Measurements from ENCODE around the gene ANKRD35. TPM values are rescaled to one million over a fixed set of nuclear protein-coding genes. Genes with fewer than 3 reads are reported as not detected.

The ANKRD35 gene
- total RNA-seq, 1 experiment from 2014 or later: 0.34 TPM

DNA sequence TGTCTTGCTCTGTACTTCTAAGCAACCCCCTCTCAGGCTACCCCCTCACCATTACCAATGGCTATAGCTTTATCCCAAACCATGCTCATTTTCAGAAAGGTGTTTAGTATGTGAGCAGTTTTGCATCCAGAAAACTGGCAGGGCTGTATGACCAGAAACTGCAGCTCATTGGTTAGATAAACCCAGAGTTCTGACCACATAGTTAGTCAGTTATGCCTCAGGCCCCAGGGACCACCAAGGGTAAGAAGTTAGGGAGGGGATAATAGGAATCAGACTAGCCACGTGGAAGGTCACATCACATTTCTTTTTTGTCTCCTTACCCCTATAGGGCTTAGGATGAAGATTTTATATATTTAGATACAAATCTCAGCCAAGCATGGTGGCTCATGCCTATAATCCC is 23.0 kb upstream of the ANKRD35 start:
- no peak overlapping the region for H3K27ac Mint-ChIP-seq (ENCODE audit: unreplicated experiment)
- DNase-seq: no peak
- H3K4me3 Mint-ChIP-seq (ENCODE audit: unreplicated experiment): no peak overlapping the region
- Histone ChIP-seq H3K27me3 (replicated peaks; ENCODE audit: control insufficient read depth, insufficient read depth, low read length) (no peaks in the 10 kb centered on the region), H3K9me3 (no peaks in the 10 kb centered on the region), H3K4me1 (no peaks in the 10 kb centered on the region), H3K4me3 (ENCODE audit: low read depth, low read length) (no peak overlapping the region), H3K36me3 (ENCODE audit: control insufficient read depth, insufficient read depth, low read length) (no peaks in the 10 kb centered on the region)
- no peaks in the 10 kb centered on the region for H3K4me1 Mint-ChIP-seq (ENCODE audit: low read depth, unreplicated experiment)
- no TSS peak for BruUV-seq (replicated peaks)
- POLR2A ChIA-PET: no interaction called here
- no peaks in the 10 kb centered on the region for H3K36me3 Mint-ChIP-seq (ENCODE audit: insufficient read depth, unreplicated experiment)
- CTCF ChIA-PET: interaction anchor here (0.9 to 3.5 kb wide), 3 partner anchors 17 to 64 kb away, joined by 3 to 30 read pairs (median 3); partner anchors contain the start of genes NUDT17 and RBM8A
- H3K27me3 Mint-ChIP-seq (ENCODE audit: insufficient read depth, unreplicated experiment): no peaks in the 10 kb centered on the region
- intact Hi-C loops (cut with micrococcal nuclease; ENCODE audit: unreplicated experiment): no loop called here
- no peaks in the 10 kb centered on the region for H3K9me3 Mint-ChIP-seq (ENCODE audit: unreplicated experiment)
- TF ChIP-seq CTCF (IDR thresholded peaks at IDR 0.05; ENCODE audit: insufficient read depth in 1 of 2, low read depth in 1 of 2, low read length in 1 of 2, severe bottlenecking in 1 of 2, unreplicated experiment in 1 of 2): no peak

DNA sequence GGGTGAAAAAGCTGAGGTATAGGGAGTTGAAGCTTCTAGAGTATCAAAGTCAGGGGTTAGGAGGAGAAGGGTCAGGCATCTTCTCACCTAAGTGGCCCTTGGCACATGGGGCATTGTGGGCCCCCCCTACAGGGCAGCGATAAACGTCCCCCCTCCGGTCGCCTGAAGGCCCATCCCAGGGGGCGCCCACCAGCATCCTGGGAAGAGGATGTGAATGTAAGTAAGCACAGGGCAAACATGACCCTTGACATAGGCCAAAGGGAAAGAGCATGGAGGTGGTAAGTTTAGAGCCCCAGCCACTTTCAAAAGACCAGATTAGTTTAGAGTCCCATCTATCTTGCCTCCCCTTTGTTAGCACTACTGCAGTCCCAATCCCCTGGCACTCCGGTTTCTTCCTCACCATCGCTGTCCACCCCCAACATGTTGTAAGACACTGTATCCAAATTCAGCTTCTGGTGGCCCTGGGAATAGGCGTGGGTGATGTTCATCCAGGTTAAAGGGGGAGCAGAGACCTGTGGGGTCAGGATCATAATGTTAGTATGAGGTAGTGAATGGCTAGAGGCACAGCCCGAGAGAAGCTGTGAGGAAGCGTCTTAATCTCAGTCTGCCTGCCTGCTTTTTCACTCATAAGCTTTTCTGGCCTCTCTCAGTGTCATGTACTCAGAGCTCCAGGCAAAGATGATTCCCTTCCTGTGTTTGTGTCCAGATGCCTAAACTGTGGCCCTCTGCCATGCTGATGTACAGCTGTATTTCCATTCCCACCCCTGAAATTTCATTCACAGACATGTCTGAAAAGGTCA is 21.5 kb upstream of the ANKRD35 start:
- no peak for TF ChIP-seq CTCF (IDR thresholded peaks at IDR 0.05; ENCODE audit: insufficient read depth in 1 of 2, low read depth in 1 of 2, low read length in 1 of 2, severe bottlenecking in 1 of 2, unreplicated experiment in 1 of 2)
- Mint-ChIP-seq H3K9me3 (ENCODE audit: unreplicated experiment) (no peaks in the 10 kb centered on the region), H3K4me3 (ENCODE audit: unreplicated experiment) (no peak overlapping the region), H3K4me1 (ENCODE audit: low read depth, unreplicated experiment) (no peaks in the 10 kb centered on the region), H3K27ac (ENCODE audit: unreplicated experiment) (no peak overlapping the region), H3K36me3 (ENCODE audit: insufficient read depth, unreplicated experiment) (no peaks in the 10 kb centered on the region), H3K27me3 (ENCODE audit: insufficient read depth, unreplicated experiment) (no peaks in the 10 kb centered on the region)
- Histone ChIP-seq H3K4me3 (ENCODE audit: low read depth, low read length) (no peak overlapping the region), H3K27me3 (replicated peaks; ENCODE audit: control insufficient read depth, insufficient read depth, low read length) (no peaks in the 10 kb centered on the region), H3K36me3 (ENCODE audit: control insufficient read depth, insufficient read depth, low read length) (no peaks in the 10 kb centered on the region), H3K9me3 (no peaks in the 10 kb centered on the region), H3K4me1 (no peaks in the 10 kb centered on the region)
- ChIA-PET POLR2A (no interaction called here), CTCF (interaction anchor here (0.6 to 3.5 kb wide), 3 partner anchors 15 to 62 kb away, joined by 3 to 30 read pairs (median 3); partner anchors contain the start of gene NUDT17)
- BruUV-seq (replicated peaks): no TSS peak
- no peak for DNase-seq
- intact Hi-C loops (cut with micrococcal nuclease; ENCODE audit: unreplicated experiment): no loop called here

DNA sequence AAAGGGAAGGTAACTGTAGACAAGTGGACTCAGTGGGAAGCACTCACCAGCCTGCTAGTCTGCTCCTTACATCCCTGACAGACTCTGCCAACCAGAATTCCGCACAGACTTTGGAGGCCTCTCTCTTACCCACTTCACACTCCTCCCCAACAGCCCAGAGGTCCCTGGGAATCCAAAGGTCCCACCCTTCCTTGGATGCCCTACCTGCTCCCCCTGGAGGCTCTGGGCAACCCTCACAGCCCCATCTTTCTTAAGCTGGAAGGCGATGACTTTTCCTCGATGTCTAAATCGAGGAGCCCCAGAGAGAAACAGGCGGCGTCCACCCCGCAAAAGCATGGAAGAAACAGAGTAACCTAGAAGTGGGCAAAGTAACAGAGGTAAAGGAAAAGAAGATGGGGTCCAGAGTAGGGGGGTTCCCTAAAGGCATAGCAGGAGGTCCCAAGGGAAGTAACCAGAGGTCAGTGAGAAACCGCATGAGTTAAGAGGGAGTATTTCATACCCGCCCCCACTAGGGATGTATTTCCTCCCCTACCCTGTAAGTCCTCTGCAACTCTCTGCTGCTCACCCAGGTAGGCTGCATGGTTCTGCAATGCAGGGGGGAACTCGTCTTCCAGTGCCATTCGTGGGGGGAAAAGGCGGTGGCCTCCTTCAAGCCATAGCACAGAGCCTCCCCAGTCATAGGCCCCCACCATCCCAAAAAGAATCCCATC is 15.8 kb upstream of the ANKRD35 start:
- H3K27ac Mint-ChIP-seq (ENCODE audit: unreplicated experiment): no peak overlapping the region
- H3K9me3 Mint-ChIP-seq (ENCODE audit: unreplicated experiment): no peaks in the 10 kb centered on the region
- BruUV-seq (replicated peaks): no TSS peak
- POLR2A ChIA-PET: no interaction called here
- no peaks in the 10 kb centered on the region for H3K27me3 Mint-ChIP-seq (ENCODE audit: insufficient read depth, unreplicated experiment)
- TF ChIP-seq CTCF (IDR thresholded peaks at IDR 0.05; ENCODE audit: insufficient read depth in 1 of 2, low read depth in 1 of 2, low read length in 1 of 2, severe bottlenecking in 1 of 2, unreplicated experiment in 1 of 2): peak in 1 of 2 experiments; percentile 6
- no peaks in the 10 kb centered on the region for H3K36me3 Mint-ChIP-seq (ENCODE audit: insufficient read depth, unreplicated experiment)
- H3K9me3 ChIP-seq: no peaks in the 10 kb centered on the region
- DNase-seq: peak in 1 of 2 experiments; percentile 17
- no peak overlapping the region for H3K4me3 ChIP-seq (ENCODE audit: low read depth, low read length)
- H3K4me1 ChIP-seq: no peaks in the 10 kb centered on the region
- no peaks in the 10 kb centered on the region for H3K27me3 ChIP-seq (replicated peaks; ENCODE audit: control insufficient read depth, insufficient read depth, low read length)
- intact Hi-C loops (cut with micrococcal nuclease; ENCODE audit: unreplicated experiment): no loop called here
- no peaks in the 10 kb centered on the region for H3K4me1 Mint-ChIP-seq (ENCODE audit: low read depth, unreplicated experiment)
- no peak overlapping the region for H3K4me3 Mint-ChIP-seq (ENCODE audit: unreplicated experiment)
- H3K36me3 ChIP-seq (ENCODE audit: control insufficient read depth, insufficient read depth, low read length): no peaks in the 10 kb centered on the region
- CTCF ChIA-PET: interaction anchor here (1.4 kb wide), 1 partner anchor 10 kb away, joined by 5 read pairs; no protein-coding TSS in a partner anchor

All from Caco-2 (cell line).